ENCODE measurements around the gene MEG3. TPM values are rescaled to one million over a fixed set of nuclear protein-coding genes. Genes with fewer than 3 reads are reported as not detected.

The MEG3 gene
- total RNA-seq, 2 donors from 2014 or later = not detected

- ATAC-seq = no peak
- DNase-seq (ENCODE audit: low spot score) = no peak
- H3K4me1 Mint-ChIP-seq (ENCODE audit: low read depth in 2 of 2) = no peaks in the 10 kb centered on the region
- no peaks in the 10 kb centered on the region for H3K36me3 Mint-ChIP-seq
- H3K27me3 Mint-ChIP-seq = no peaks in the 10 kb centered on the region
- H3K27ac Mint-ChIP-seq = no peak overlapping the region
- H3K4me3 Mint-ChIP-seq = no peak overlapping the region
- no peaks in the 10 kb centered on the region for H3K9me3 Mint-ChIP-seq
Measured at GRCh38 chr14:100846309-100846859, 20.5 kb downstream of the MEG3 start.

GRCh38 chr14:100849115-100849781, 23.3 kb downstream of the MEG3 start:
- Mint-ChIP-seq H3K9me3 (no peaks in the 10 kb centered on the region), H3K27ac (no peak overlapping the region), H3K27me3 (no peaks in the 10 kb centered on the region), H3K4me1 (ENCODE audit: low read depth in 2 of 2) (no peaks in the 10 kb centered on the region), H3K4me3 (no peak overlapping the region), H3K36me3 (no peaks in the 10 kb centered on the region)
- peak; percentile 20 to 57 for ATAC-seq
- no peak for DNase-seq (ENCODE audit: low spot score)

- Mint-ChIP-seq H3K4me1 (ENCODE audit: low read depth in 2 of 2) (no peaks in the 10 kb centered on the region), H3K27me3 (no peaks in the 10 kb centered on the region), H3K9me3 (no peaks in the 10 kb centered on the region), H3K4me3 (no peak overlapping the region), H3K36me3 (no peaks in the 10 kb centered on the region), H3K27ac (no peak overlapping the region)
- DNase-seq (ENCODE audit: low spot score) (peak; percentile 77), ATAC-seq (peak; percentile 74 to 79)
Measured at GRCh38 chr14:100850841-100851585, 25.1 kb downstream of the MEG3 start.

- DNase-seq (ENCODE audit: low spot score) (no peak), ATAC-seq (no peak)
- H3K4me3 Mint-ChIP-seq = no peak overlapping the region
- H3K36me3 Mint-ChIP-seq = no peaks in the 10 kb centered on the region
- no peak overlapping the region for H3K27ac Mint-ChIP-seq
- H3K4me1 Mint-ChIP-seq (ENCODE audit: low read depth in 2 of 2) = no peaks in the 10 kb centered on the region
- no peaks in the 10 kb centered on the region for H3K9me3 Mint-ChIP-seq
- H3K27me3 Mint-ChIP-seq = no peaks in the 10 kb centered on the region
Measured at GRCh38 chr14:100851586-100851916, 25.6 kb downstream of the MEG3 start.

GRCh38 chr14:100851946-100852620, 26.2 kb downstream of the MEG3 start:
- H3K36me3 Mint-ChIP-seq = no peaks in the 10 kb centered on the region
- no peaks in the 10 kb centered on the region for H3K9me3 Mint-ChIP-seq
- no peak overlapping the region for H3K27ac Mint-ChIP-seq
- ATAC-seq (no peak), DNase-seq (ENCODE audit: low spot score) (no peak)
- H3K4me1 Mint-ChIP-seq (ENCODE audit: low read depth in 2 of 2) = no peaks in the 10 kb centered on the region
- H3K4me3 Mint-ChIP-seq = no peak overlapping the region
- H3K27me3 Mint-ChIP-seq = no peaks in the 10 kb centered on the region

- ATAC-seq (no peak), DNase-seq (ENCODE audit: low spot score) (no peak)
- Mint-ChIP-seq H3K9me3 (no peaks in the 10 kb centered on the region), H3K36me3 (no peaks in the 10 kb centered on the region), H3K27ac (no peak overlapping the region), H3K27me3 (no peaks in the 10 kb centered on the region), H3K4me3 (no peak overlapping the region), H3K4me1 (ENCODE audit: low read depth in 2 of 2) (no peaks in the 10 kb centered on the region)
Measured at GRCh38 chr14:100854435-100854834, 28.5 kb downstream of the MEG3 start.

- no peaks in the 10 kb centered on the region for H3K36me3 Mint-ChIP-seq
- no peak overlapping the region for H3K27ac Mint-ChIP-seq
- ATAC-seq (no peak), DNase-seq (ENCODE audit: low spot score) (no peak)
- no peak overlapping the region for H3K4me3 Mint-ChIP-seq
- H3K27me3 Mint-ChIP-seq = peaks cover 0 to 4% of the 10 kb centered on the region in 2 donors
- no peaks in the 10 kb centered on the region for H3K4me1 Mint-ChIP-seq (ENCODE audit: low read depth in 2 of 2)
- no peaks in the 10 kb centered on the region for H3K9me3 Mint-ChIP-seq
Measured at GRCh38 chr14:100855256-100855930, 29.5 kb downstream of the MEG3 start.

GRCh38 chr14:100856056-100856950, 30.4 kb downstream of the MEG3 start:
- Mint-ChIP-seq H3K4me3 (no peak overlapping the region), H3K27me3 (peaks cover 0 to 4% of the 10 kb centered on the region in 2 donors), H3K36me3 (no peaks in the 10 kb centered on the region), H3K4me1 (ENCODE audit: low read depth in 2 of 2) (no peaks in the 10 kb centered on the region), H3K9me3 (no peaks in the 10 kb centered on the region), H3K27ac (no peak overlapping the region)
- no peak for ATAC-seq
- no peak for DNase-seq (ENCODE audit: low spot score)

- Mint-ChIP-seq H3K4me3 (no peak overlapping the region), H3K36me3 (no peaks in the 10 kb centered on the region), H3K9me3 (no peaks in the 10 kb centered on the region), H3K4me1 (ENCODE audit: low read depth in 2 of 2) (no peaks in the 10 kb centered on the region), H3K27me3 (peaks cover 0 to 4% of the 10 kb centered on the region in 2 donors), H3K27ac (no peak overlapping the region)
- DNase-seq (ENCODE audit: low spot score) (no peak), ATAC-seq (no peak)
Measured at GRCh38 chr14:100857233-100857922, 31.5 kb downstream of the MEG3 start.

GRCh38 chr14:100857923-100858837, 32.3 kb downstream of the MEG3 start:
- Mint-ChIP-seq H3K27ac (no peak overlapping the region), H3K4me3 (no peak overlapping the region), H3K9me3 (no peaks in the 10 kb centered on the region), H3K27me3 (peaks cover 0 to 4% of the 10 kb centered on the region in 2 donors), H3K4me1 (ENCODE audit: low read depth in 2 of 2) (no peaks in the 10 kb centered on the region), H3K36me3 (no peaks in the 10 kb centered on the region)
- ATAC-seq (no peak), DNase-seq (ENCODE audit: low spot score) (no peak)

GRCh38 chr14:100858838-100859220, 32.9 kb downstream of the MEG3 start:
- Mint-ChIP-seq H3K27ac (no peak overlapping the region), H3K27me3 (peaks cover 0 to 4% of the 10 kb centered on the region in 2 donors), H3K9me3 (no peaks in the 10 kb centered on the region), H3K36me3 (no peaks in the 10 kb centered on the region), H3K4me3 (no peak overlapping the region), H3K4me1 (ENCODE audit: low read depth in 2 of 2) (no peaks in the 10 kb centered on the region)
- DNase-seq (ENCODE audit: low spot score) (no peak), ATAC-seq (no peak)

GRCh38 chr14:100859781-100860180, 33.9 kb downstream of the MEG3 start:
- Mint-ChIP-seq H3K36me3 (no peaks in the 10 kb centered on the region), H3K27ac (no peak overlapping the region), H3K4me3 (no peak overlapping the region), H3K4me1 (ENCODE audit: low read depth in 2 of 2) (no peaks in the 10 kb centered on the region), H3K27me3 (peaks cover 0 to 4% of the 10 kb centered on the region in 2 donors), H3K9me3 (no peaks in the 10 kb centered on the region)
- no peak for ATAC-seq
- no peak for DNase-seq (ENCODE audit: low spot score)

Measured in natural killer cell treated with Interleukin-12 subunit alpha and Interleukin-12 subunit beta and Interleukin-15 and Interleukin-18, amount 100 ng/mL, for 72 hours (primary cell).